Stimulated activated CD4-positive, alpha-beta T cell treated with anti-CD3 and anti-CD28 coated beads, Interleukin-12 subunit alpha, Interleukin-12 subunit beta, amount 100 ng/mL, for 48 hours (primary cell): ENCODE results near the gene PLIN4.
A peak's percentile ranks its signal among the peaks of the same experiment; 100 is the strongest.

Experiments
- DNase-seq, 3 donors: peaks; one replicate each; pipeline ENCODE4 v3.0.0-alpha.2; 2020; ENCODE audit warnings: low read depth in 2 of 3, low spot score in 1 of 3

Gene PLIN4

DNA sequence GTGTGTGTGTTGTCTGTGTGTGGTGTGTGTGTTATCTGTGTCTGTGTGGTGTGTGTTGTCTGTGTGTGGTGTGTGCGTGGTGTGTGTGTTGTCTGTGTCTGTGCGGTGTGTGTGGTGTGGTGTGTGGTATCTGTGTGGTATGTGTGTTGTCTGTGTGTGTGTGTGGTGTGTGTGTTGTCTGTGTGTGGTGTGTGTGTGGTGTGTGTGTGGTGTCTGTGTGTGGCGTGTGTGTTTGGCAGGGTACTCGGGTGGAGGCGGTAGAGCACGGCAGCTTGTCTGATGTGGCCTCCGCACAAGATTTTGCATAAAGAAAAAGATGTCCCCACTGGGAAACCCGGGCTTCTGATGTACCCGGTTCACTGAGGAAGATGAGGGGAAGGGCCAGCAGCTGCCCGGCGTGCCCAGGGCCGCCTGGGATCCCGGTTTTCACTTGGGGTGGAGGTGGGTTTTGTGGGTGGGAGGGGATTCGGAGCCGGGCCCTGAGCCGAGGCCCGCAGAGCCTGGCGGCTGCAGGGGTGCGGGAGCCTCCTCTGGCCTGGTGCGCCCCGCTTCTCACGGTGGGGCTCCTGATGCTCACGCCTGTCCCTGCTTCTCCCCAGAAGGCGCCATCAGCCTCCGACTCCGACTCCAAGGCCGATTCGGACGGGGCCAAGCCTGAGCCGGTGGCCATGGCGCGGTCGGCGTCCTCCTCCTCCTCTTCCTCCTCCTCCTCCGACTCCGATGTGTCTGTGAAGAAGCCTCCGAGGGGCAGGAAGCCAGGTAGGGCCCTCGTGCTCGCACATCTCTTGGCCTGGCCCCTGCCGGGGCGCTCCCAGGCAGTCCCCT, 25.0 kb downstream of the PLIN4 start:
- DNase-seq: no peak

DNA sequence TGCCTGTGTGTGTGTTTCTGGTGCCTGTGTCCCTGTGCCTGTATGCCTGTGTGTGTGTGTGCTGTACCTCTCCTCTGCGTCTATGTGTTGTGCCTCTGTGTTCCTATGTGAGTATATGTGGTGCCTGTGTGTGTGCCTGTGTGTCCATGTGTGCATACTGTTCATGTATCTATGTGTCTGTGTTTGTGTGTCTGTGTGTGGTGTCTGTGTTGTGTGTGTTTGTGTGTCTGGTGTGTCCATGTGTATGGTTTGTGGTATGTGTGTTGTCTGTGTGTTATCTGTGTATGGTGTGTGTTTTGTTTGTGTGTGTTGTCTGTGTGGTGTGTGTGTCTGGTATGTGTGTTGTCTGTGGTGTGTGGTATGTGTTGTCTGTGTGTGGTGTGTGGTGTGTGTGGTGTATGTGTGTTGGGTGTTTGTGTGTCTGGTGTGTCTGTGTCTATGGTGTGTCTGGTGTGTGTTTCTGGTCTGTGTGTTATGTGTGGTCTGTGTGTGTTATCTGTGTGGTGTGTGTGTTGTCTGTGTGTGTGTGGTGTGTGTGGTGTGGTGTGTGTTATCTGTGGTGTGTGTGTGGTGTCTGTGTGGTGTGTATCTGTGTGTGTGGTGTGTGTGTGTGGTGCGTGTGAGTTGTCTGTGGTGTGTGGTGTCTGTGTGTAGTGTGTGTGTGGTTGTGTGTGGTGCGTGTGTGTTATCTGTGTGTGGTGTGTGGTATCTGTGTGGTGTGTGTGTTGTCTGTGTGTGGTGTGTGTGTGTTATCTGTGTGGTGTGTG, 25.8 kb downstream of the PLIN4 start:
- no peak for DNase-seq

DNA sequence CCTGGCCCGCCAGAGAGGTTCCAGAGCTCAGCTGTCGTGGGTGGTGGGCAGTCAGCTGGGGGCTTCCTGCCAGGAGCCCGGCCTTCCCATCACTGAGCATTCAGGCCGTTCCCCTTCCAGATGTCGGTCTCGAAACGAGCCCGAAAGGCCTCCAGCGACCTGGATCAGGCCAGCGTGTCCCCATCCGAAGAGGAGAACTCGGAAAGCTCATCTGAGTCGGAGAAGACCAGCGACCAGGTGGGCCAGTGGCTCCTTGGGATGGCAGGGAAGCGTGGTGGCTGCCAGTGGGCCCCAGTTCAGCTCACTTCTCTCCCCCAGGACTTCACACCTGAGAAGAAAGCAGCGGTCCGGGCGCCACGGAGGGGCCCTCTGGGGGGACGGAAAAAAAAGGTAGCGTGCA, 26.8 kb downstream of the PLIN4 start:
- DNase-seq: no peak

DNA sequence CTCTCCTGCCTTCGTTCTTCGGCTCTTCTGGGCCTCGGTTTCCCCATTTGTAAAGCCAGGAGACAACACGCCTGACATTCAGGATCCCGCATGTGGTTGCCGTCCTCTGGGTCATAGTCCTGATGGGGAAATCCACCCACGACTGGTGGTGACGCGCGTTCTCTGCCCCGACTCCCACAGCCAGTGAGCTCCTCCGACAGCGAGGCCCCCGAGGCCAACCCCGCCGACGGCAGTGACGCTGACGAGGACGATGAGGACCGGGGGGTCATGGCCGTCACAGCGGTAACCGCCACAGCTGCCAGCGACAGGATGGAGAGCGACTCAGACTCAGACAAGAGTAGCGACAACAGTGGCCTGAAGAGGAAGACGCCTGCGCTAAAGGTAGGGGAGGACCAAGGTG, 29.8 kb downstream of the PLIN4 start:
- DNase-seq: no peak

DNA sequence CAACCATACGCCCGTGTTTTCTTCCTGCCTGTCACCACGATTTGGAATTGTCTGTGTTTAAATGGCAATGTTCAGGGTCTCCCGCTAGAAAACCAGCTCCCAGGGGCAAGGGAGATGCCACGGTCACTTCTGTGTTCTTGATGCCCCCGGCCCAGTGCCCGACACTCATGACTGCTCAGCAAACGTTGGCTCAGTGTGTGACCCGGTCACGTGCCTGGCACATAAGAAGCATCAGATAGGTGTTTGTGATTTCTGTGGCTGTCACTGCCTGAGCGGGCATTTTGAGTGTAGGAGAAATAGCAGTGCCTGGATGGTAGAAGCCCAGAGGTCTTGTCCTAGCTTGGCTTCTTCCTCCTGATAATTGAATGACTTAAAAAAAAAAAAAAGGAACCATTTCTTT, 30.7 kb downstream of the PLIN4 start:
- no peak for DNase-seq

DNA sequence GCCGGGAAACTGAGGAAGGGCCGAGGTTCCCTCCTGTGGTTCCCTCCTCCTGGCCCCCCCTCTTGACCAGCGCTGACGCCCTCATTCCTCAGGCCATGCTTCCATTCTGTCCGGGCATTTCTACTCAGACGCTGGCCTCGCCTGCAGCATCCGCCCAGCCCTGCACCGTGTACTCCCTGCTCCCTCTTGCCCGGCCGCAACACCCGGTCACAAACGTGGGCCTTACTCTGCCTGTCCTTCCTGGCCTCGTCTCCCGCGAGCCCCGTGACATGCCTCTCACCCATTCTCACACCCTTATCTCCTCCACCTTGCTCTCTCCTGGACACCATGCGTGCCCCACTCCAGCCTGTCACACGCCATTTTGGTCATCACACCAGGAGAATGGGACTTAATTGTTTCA, 34.9 kb downstream of the PLIN4 start:
- DNase-seq: no peak

DNA sequence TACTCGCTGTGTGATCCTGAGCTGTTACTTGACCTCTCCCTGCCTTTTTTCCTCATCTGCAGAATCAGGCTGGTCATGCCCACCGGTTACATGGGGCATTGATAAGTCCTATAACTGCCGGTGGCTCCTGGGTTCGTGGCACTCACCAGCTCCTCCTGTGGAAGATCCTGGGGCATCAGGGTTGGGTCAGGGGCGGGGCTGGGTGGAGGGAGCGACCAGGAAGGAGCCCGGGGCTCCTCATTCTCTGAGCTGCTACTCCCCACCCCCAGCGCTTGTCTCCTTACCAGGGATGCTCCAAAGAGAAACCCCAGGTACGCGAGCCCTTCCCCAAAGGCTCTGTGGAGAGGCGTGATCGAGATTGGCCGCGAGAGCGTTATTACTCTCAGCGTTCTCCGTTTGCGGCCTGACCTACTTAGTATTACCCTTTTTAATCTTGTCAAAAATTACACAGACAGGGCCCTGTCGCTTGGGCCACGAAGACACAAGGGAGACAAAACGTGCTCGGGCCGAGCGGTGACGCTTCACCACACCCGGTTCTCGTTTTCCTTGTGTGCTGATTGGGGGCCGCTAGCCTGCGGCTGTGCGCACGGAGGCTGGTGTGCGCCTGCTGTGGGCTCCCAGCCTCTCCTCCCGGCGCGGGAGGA, 35.4 kb downstream of the PLIN4 start:
- DNase-seq: no peak

DNA sequence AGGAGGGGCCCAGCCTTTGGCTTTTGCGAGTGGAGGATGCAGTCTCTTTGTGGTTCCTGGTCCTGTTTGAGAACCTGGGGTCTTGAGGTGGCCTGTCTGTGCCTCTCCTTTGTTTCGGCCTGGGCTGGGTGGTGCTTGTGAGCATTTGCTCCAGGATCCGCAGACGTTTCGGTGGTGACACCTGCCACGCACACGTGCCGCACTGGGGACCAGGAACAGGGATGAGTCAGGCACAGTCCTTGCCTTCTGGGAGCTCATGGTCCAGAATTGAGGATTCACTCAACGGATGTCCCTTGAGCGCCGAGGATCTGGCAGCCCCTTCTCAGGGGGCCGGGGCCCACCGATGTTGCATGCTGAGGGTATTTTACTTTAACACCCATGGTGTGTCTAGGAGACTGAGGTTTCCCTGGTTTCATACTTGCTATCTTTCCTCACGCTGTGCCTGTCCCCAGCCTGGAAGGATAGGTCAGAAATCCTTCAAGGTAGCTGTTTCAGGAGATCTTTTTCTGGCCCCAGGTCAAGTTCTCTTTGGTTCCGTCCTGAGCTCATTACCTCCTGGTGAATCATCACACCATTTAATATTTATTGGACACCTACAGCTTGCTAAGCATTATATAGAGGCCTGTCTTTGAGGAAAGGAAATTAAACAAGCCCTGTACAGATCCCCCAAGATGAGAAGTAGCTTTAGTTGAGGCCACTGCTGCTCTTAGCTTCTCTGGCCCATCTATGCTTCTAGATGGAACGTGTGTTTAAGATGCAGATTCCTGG, 41.1 kb downstream of the PLIN4 start:
- no peak for DNase-seq

DNA sequence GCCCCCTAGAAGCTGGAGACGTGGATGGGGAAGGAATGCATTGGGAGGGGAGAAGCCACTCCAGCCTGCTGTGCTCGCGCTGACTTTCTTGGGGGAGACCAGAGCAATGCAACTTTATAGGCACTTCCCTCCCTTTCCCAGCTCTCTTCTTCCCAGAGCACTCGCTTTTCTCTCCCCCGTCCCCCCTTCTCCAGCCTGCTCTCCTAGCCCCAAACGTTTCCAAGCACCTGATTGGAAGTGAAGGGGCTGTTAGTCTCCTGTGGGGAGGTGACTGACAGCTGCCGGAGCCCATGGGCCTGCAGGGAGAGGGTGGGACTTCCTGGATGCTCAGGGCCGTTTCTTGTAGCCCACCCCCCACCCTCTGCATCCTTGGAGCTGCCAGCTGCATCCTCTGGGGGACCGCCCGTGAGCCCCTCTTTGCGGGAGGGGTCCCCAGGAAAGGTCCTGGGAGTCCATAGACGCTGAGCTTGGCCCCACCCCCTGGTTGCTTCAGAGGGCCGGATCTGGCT, 43.7 kb downstream of the PLIN4 start:
- DNase-seq: peak in 1 of 3 donors; percentile 16

DNA sequence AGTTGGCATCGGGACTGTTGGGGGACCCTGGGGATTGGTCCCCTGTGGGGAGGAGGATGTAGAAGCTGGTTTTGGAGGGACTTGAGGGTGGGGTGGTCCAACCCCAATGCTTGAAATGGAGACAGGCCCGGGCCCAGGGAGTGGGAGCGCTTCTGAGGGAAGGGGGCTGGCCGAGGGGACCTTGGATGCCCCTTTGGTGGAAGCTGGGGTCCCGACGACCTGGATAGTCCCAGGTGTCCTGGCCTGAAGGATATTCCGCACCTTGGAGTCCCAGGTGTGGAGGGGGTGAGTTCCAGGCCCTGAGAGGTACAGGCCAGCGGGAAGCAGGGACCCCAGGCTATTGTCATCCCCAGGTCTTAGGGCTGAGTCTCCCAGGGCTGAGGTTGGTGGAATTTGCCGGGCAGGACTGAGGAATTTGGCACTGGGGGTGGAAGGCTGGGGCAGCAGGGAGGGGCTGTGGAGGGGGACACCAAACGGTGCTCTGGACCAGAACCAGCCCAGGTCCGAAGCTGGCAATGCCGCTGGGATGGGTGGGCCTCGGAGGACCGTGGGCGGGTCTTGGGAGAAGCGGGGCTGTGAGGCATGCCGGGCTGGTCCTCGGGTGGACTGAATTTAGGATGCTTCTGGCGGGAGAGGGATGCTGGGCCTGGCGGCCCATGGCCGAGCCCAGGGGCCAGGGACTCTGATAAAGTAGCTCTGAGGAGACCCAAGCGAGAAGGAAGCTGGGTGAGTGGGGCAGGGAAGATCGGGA, 44.3 kb downstream of the PLIN4 start:
- DNase-seq: no peak

DNA sequence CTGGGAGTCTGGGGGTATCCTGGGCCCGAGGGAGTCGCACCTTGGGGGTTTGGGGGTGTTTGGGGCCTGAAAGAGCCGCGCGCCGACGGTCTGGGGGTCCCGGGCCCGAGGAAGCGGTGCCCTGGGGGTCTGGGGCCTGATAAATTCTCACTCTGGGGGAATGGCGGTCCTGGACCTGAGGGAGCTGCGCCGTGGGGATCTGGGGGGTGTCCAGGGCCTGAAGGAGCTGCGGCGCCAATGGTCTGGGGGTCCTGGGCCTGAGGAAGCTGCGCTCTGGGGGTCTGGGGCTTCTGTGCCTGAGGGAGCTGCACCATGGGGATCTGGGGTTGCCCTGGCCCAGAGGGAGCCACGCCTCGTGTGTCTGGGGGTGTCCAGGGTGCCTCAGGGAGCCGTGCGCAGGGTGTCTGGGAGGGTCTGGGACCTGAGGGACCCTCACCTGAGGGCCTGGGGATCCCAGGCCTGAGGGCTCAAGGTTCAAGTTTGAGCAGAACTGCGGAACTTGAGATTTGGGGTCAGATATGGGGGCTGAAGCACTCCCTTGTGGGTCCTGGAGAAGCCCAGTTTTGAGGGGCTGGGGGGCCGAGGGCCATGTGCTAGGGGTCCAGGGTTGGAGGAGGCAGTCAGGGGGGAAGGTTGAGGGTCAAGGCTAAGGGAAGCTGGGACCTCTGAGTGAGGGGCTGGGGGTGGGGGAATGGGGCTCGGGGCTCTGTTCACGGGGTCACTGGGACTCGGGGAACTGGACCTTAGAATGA, 45.1 kb downstream of the PLIN4 start:
- DNase-seq: no peak

DNA sequence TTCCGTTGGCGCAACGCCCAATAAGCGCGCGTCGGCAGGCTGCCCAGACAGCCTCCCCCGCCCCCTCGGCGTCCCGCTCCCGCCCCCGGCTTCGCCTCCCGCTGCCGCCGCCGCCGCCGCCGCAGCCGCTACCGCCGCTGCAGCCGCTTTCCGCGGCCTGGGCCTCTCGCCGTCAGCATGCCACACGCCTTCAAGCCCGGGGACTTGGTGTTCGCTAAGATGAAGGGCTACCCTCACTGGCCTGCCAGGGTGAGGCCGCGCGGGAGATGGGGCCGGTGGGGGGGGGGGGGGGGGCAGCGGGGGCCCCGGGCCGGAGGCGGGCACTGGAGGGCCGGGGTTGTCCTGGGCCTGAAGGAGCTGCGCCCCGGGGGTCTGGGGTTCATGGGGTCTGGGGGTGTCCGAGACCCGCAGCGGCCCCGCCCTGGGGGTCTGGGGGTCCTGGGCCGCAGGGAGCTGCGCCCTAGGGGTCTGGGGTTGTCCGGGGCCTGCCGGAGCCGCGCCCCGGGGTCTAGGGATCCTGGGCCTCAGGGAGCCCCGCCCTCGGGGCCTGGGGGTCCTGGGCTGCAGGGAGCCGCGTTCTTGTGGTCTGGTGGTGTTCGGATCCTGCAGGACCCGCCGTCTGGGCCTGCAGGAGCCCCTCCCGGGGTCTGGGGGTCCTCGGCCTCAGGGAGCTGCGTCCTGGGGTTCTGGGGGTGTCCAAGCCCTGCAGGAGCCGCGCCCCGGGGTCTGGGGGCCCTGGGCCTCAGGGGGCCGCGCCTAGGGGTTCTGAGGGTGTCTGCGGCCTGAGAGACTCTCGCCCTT, 45.9 kb downstream of the PLIN4 start, which contains the start of gene HDGFL2:
Gene HDGFL2, plus strand, starts transcription at position 124 of the 801 bp plus-strand sequence. Its CDS starts 54 bp downstream, at position 178.
- DNase-seq: no peak

DNA sequence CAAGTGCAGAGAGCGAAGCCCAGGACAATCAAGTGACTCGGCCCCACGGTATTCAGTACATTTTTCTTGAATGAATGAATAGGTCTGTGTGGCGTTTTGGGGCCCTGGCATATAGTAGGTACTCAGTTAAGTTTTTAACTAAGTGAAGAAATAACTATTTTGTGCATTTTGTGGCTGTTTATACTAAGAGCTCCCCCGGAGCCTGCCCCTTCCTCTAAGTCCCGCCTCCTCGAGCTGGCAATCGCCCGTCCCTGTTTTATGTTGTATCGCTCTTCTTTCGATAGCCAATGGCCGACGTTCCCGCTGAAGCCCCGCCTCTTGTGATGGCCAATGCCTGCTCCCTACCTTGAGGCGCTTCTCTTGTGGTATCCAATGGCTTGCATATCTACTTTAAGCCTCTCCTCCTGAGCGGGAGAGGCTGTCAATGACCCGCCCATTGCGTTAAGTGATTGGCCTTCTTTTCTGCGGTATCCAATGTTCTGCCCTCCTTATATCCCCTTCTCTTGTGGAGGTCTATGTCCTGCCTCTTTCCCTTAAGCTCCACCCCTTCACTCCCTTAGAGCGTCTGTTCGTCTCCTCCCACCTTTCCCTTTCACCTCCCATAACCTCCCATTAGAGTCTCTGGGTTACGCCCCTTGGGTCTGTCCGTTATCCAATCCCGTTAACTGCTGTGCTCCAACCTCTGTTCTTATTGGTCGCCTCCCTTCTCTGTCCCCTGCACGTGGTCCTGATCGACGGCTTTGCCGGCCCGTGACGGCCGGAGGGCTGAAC, 46.7 kb downstream of the PLIN4 start:
- DNase-seq: peak; percentile 94 to 97 (median 96)

DNA sequence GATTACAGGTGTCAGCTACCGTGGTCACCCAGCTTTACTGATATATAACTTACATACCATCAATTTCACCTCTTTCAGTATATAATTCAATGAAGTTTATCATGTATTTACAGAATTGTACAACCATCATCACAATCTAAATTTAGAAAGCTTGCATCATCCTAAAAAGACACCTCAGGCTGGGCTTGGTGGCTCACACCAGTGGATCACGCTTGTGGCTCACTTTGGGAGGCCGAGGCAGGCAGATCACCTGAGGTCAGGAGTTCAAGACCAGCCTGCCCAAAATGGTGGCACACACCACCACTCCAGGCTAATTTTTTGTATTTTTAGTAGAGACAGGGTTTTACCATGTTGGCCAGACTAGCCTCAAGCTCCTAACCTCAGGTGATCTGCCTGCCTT, 50.5 kb downstream of the PLIN4 start:
- no peak for DNase-seq

DNA sequence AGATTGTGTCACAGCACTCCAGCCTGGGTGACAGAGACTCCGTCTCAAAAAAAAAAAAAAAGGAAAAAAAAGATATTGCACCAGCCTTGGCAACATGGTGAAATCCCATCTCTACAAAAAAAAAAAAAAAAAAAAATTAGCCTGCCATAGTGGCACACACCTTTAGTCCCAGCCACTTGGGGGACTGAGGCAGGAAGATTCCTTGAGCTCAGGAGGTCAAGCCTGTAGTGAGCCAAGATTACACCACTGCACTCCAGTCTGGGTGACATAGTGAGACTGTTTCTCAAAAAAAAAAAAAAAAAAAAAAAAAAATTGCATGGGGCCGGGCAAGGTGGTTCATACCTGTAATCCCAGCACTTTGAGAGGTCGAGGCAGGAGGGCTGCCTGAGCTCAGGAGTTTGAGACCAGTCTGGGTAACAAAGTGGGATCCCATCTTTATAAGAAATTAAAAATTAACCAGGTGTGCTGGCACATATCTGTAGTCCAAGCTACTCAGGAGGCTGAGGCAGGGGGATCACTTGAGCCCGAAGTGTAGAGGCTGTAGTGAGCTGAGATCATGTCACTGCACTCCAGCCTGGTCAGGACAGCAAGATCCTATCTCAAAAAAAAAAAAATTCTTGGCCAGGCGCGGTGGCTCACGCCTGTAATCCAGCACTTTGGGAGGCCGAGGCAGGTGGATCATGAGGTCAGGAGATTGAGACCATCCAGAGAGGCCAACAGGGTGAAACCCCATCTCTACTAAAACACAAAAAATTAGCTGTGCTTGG, 53.3 kb downstream of the PLIN4 start:
- no peak for DNase-seq

DNA sequence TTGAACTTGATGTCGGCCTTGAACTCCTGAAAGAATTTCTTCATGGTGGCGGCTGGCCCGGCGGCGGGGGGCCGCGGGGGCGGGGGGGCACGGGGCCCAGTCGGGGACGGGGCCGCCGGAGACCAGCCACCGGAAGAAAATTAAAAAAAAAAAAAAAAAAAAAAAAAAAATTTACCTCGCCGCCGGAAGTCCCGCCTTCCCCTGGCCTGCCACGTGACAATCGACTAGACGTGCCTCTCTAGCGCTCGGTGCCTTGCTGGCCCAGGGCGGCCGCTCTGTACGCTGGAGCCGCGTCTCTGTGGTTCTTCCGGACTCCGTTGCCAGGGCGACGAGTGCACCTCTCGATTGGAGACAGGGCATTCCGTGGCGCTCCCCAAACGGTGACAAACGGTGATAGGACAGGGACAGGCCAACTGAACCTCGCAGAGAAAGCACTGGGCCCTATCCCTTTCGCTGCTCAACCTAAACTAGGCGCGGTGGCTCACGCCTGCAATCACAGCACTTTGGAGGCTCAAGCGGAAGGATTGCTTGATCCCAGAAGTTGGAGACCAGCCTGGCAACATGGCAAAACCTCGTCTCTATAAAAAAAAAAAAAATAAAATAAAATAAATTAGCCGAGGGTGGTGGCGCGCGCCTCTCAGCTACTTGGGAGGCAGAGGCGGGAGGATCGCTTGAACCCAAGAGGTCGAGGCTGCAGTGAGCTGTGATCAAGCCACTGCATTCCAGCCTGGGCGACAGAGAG, 60.5 kb downstream of the PLIN4 start, which contains the start of gene UBXN6:
Gene UBXN6, minus strand, starts transcription at position 141 of the 742 bp plus-strand sequence. Its CDS starts 97 bp downstream, at position 44.
- DNase-seq: peak; percentile 96 to 97 (median 97)
